GM12878 (cell line): ENCODE results near the gene COMMD10. TPM values are rescaled to one million over a fixed set of nuclear protein-coding genes. Genes with fewer than 3 reads are reported as not detected.

Experiments
- ASH2L ChIP-seq: fragments of 300-600, 200-600 bp; sonication (generic); IDR thresholded peaks from 2 replicates; pipeline ENCODE4 v1.6.1; 2017; ENCODE audit warnings: low read depth, mild to moderate bottlenecking, borderline replicate concordance
- ATF7 ChIP-seq: fragments of 450-650 bp; IDR thresholded peaks from 2 replicates; pipeline ENCODE4 v1.6.1; 2016; ENCODE audit warnings: low read depth, mild to moderate bottlenecking
- BACH1 ChIP-seq: fragments of 450-650 bp; IDR thresholded peaks from 2 replicates; pipeline ENCODE4 v1.6.1; 2017; ENCODE audit warnings: mild to moderate bottlenecking, borderline replicate concordance
- BCL11A ChIP-seq: IDR thresholded peaks from 2 replicates; pipeline ENCODE4 v1.6.1; 2011; ENCODE audit warnings: low read depth, low read length
- CEBPB ChIP-seq, 2 experiments: fragments of 150-350 bp in 1 of 2; IDR thresholded peaks; 2 replicates each; pipeline ENCODE4 v1.6.1; 2012 to 2014; ENCODE audit warnings: low read depth in 2 of 2, low read length in 2 of 2, borderline replicate concordance in 1 of 2, inconsistent platforms in 1 of 2
- EED ChIP-seq: sonication (generic); IDR thresholded peaks from 2 replicates; pipeline ENCODE4 v1.6.1; 2016; ENCODE audit warnings: antibody characterized with exemption, low read depth
- ETV6 ChIP-seq, 2 experiments: fragments of 450-650 bp in 1 of 2; IDR thresholded peaks in 1 of 2; conservative IDR thresholded peaks in 1 of 2; 2 replicates each; pipeline ENCODE4 v1.6.1; 2014; ENCODE audit warnings: antibody characterized with exemption in 1 of 2, borderline replicate concordance in 1 of 2, low read depth in 1 of 2, mild to moderate bottlenecking in 1 of 2, moderate library complexity in 1 of 2
- IKZF2 ChIP-seq, 2 experiments: fragments of 450-650 bp; IDR thresholded peaks; 2 replicates each; pipeline ENCODE4 v1.6.1; 2017; ENCODE audit warnings: mild to moderate bottlenecking in 2 of 2, moderate library complexity in 2 of 2
- IRF4 ChIP-seq: IDR thresholded peaks from 2 replicates; pipeline ENCODE4 v1.6.1; 2011; ENCODE audit warnings: low read depth, low read length
- JUNB ChIP-seq: IDR thresholded peaks from 2 replicates; pipeline ENCODE4 v1.6.1; 2016; ENCODE audit warnings: antibody characterized with exemption, mild to moderate bottlenecking
- MTA2 ChIP-seq: fragments of 450-650 bp; IDR thresholded peaks from 2 replicates; pipeline ENCODE4 v1.6.1; 2016; ENCODE audit warnings: low read depth, mild to moderate bottlenecking, moderate library complexity
- MTA3 ChIP-seq: IDR thresholded peaks from 2 replicates; pipeline ENCODE4 v1.6.1; 2012; ENCODE audit warnings: low read length, inconsistent platforms, borderline replicate concordance
- NBN ChIP-seq: fragments of 450-650 bp; IDR thresholded peaks from 2 replicates; pipeline ENCODE4 v1.6.1; 2016
- NFIC ChIP-seq: IDR thresholded peaks from 2 replicates; pipeline ENCODE4 v1.6.1; 2012; ENCODE audit warnings: low read depth, mild to moderate bottlenecking, inconsistent platforms, low read length, moderate library complexity
- PAX5 ChIP-seq: IDR thresholded peaks from 2 replicates; pipeline ENCODE4 v1.6.1; 2011; ENCODE audit warnings: low read depth, low read length, borderline replicate concordance
- PAX8 ChIP-seq: fragments of 450-650 bp; IDR thresholded peaks from 2 replicates; pipeline ENCODE4 v1.6.1; 2017; ENCODE audit warnings: mild to moderate bottlenecking, moderate library complexity
- REST ChIP-seq: IDR thresholded peaks from 2 replicates; pipeline ENCODE4 v1.6.1; 2012; ENCODE audit warnings: mild to moderate bottlenecking, low read depth, low read length
- SMAD5 ChIP-seq: IDR thresholded peaks from 2 replicates; pipeline ENCODE4 v1.6.1; 2016; ENCODE audit warnings: antibody characterized with exemption, low read depth
- SPI1 ChIP-seq: IDR thresholded peaks from 2 replicates; pipeline ENCODE4 v1.6.1; 2011; ENCODE audit warnings: low read depth, mild to moderate bottlenecking, low read length, moderate library complexity, borderline replicate concordance; ENCODE audit not compliant: insufficient read depth
- ZNF207 ChIP-seq: fragments of 450-650 bp; IDR thresholded peaks from 2 replicates; pipeline ENCODE4 v1.6.1; 2014; ENCODE audit warnings: antibody characterized with exemption, mild to moderate bottlenecking, borderline replicate concordance
- ZSCAN29 ChIP-seq: fragments of 450-650 bp; IDR thresholded peaks from 2 replicates; pipeline ENCODE4 v1.6.1; 2017; ENCODE audit warnings: mild to moderate bottlenecking, moderate library complexity
- polyA plus RNA-seq, 11 experiments: library from polyadenylated mRNA; depleted of rRNA in 4 of 11; unstranded in 6 of 11; stranded (reverse) in 5 of 11; fragments of >200 nt; fragmentation: Nextera tagmentation in 4 of 11; fragmentation: Illumina TruSeq in 1 of 11; extraction: Ambion mirVana in 4 of 11; extraction: Trizol in 1 of 11; gene quantifications; 1 replicate in 1 of 11; 2 replicates in 10 of 11; pipeline versions ENCODE4 v1.2.1 to v1.2.3, GENCODE V29; 2011 to 2016; ENCODE audit warnings: inconsistent platforms in 2 of 11, missing spikeins in 2 of 11, low read depth in 1 of 11
- total RNA-seq, 4 experiments: library from RNA; depleted of rRNA in 3 of 4; stranded (reverse); fragments of >200 nt in 3 of 4; fragmentation: Illumina TruSeq in 1 of 4; extraction: Trizol in 1 of 4; gene quantifications; 2 replicates each; pipeline versions ENCODE4 v1.2.1 to v1.2.3, GENCODE V29; 2013 to 2021
- TF ChIP-seq, protein P1 (sequence below): IDR thresholded peaks from 2 replicates; pipeline ENCODE4 v1.6.1; 2012; ENCODE audit warnings: low read length, inconsistent platforms
- TF ChIP-seq, protein P2 (sequence below): fragments of 450-650 bp; IDR thresholded peaks from 2 replicates; pipeline ENCODE4 v1.6.1; 2017; ENCODE audit warnings: mild to moderate bottlenecking, low read depth, inconsistent platforms; ENCODE audit not compliant: poor library complexity, severe bottlenecking
- TF ChIP-seq, protein P3 (sequence below): fragments of 450-650 bp; IDR thresholded peaks from 2 replicates; pipeline ENCODE4 v1.6.1; 2017; ENCODE audit warnings: low read depth, mild to moderate bottlenecking, moderate library complexity

Gene COMMD10
- total and polyA plus RNA-seq, 10 of the 15 experiments (the other 5 are each of a cell fraction or from before 2014, with no cell fraction given): 19.6 to 98.7 (median 28.0) TPM

- TF ChIP-seq, protein P1, sequence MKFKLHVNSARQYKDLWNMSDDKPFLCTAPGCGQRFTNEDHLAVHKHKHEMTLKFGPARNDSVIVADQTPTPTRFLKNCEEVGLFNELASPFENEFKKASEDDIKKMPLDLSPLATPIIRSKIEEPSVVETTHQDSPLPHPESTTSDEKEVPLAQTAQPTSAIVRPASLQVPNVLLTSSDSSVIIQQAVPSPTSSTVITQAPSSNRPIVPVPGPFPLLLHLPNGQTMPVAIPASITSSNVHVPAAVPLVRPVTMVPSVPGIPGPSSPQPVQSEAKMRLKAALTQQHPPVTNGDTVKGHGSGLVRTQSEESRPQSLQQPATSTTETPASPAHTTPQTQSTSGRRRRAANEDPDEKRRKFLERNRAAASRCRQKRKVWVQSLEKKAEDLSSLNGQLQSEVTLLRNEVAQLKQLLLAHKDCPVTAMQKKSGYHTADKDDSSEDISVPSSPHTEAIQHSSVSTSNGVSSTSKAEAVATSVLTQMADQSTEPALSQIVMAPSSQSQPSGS: peak; percentile 74
- TF ChIP-seq MTA3 (peak; percentile 74; the same call in 1 of the 2 replicates), BCL11A (peak; percentile 49; the same call in 1 of the 2 replicates), JUNB (peak; percentile 50), NFIC (peak; percentile 90), BACH1 (0 out of 2 replicates have a peak, but pooled peaks have one; percentile 28), EED (peak; percentile 62), ATF7 (peak; percentile 83), ETV6 (conservative IDR thresholded peaks at IDR 0.05 in 1 of 2, IDR thresholded peaks at IDR 0.05 in 1 of 2; ENCODE audit: borderline replicate concordance in 1 of 2, low read depth in 1 of 2) (peak in 1 of 2 experiments; percentile 94; a peak in 2 of 4 replicates), MTA2 (peak; percentile 81), IKZF2 (IDR thresholded peaks at IDR 0.05) (peak; percentile 87 to 89), ZSCAN29 (no peak), ASH2L (no peak), ZNF207 (no peak), REST (no peak), PAX5 (0 out of 2 replicates have a peak, but pooled peaks have one; percentile 43), NBN (peak; percentile 73), CEBPB (IDR thresholded peaks at IDR 0.05; ENCODE audit: borderline replicate concordance in 1 of 2, low read depth in 2 of 2, low read length in 2 of 2) (no peak), PAX8 (0 out of 2 replicates have a peak, but pooled peaks have one; percentile 4), SMAD5 (no peak), SPI1 (peak; percentile 52; the same call in 1 of the 2 replicates), IRF4 (0 out of 2 replicates have a peak, but pooled peaks have one; percentile 18)
- TF ChIP-seq, protein P2, sequence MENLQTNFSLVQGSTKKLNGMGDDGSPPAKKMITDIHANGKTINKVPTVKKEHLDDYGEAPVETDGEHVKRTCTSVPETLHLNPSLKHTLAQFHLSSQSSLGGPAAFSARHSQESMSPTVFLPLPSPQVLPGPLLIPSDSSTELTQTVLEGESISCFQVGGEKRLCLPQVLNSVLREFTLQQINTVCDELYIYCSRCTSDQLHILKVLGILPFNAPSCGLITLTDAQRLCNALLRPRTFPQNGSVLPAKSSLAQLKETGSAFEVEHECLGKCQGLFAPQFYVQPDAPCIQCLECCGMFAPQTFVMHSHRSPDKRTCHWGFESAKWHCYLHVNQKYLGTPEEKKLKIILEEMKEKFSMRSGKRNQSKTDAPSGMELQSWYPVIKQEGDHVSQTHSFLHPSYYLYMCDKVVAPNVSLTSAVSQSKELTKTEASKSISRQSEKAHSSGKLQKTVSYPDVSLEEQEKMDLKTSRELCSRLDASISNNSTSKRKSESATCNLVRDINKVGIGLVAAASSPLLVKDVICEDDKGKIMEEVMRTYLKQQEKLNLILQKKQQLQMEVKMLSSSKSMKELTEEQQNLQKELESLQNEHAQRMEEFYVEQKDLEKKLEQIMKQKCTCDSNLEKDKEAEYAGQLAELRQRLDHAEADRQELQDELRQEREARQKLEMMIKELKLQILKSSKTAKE: peak; percentile 80
- TF ChIP-seq, protein P3, sequence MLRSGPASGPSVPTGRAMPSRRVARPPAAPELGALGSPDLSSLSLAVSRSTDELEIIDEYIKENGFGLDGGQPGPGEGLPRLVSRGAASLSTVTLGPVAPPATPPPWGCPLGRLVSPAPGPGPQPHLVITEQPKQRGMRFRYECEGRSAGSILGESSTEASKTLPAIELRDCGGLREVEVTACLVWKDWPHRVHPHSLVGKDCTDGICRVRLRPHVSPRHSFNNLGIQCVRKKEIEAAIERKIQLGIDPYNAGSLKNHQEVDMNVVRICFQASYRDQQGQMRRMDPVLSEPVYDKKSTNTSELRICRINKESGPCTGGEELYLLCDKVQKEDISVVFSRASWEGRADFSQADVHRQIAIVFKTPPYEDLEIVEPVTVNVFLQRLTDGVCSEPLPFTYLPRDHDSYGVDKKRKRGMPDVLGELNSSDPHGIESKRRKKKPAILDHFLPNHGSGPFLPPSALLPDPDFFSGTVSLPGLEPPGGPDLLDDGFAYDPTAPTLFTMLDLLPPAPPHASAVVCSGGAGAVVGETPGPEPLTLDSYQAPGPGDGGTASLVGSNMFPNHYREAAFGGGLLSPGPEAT: peak; percentile 79
These were observed 8.3 kb upstream of the COMMD10 start (continued) for GRCh38 chr5:116076496-116076895.
